ENCODE measurements around the gene HGFAC. TPM values are rescaled to one million over a fixed set of nuclear protein-coding genes. Genes with fewer than 3 reads are reported as not detected.

Gene HGFAC
- total RNA-seq, 1 donor from 2014 or later, result 1.0 TPM

DNA sequence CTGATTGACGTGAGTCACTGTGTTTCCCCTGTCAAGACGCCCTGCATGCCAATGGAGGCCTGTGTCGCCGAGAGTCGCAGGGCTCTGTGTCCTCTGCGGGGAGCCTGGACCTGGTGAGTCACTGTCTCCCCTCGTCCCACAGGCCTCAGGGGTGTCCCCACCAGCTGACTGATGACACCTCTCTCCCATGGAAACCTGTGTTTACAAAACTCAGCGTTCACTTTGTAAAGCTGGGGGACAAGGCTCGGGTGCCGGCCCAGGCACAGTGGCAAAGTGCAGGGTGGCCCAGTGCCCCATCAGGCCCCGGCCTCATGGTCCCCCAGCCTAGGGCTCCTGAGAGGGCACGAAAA, 21.2 kb upstream of the HGFAC start:
- Histone ChIP-seq H3K9me3 (no peaks in the 10 kb centered on the region), H3K4me1 (no peaks in the 10 kb centered on the region), H3K36me3 (peaks cover 83% of the 10 kb centered on the region), H3K4me3 (no peak overlapping the region), H3K27me3 (ENCODE audit: low read depth) (no peaks in the 10 kb centered on the region), H3K27ac (no peak overlapping the region)
- DNase-seq (peak; percentile 39), ATAC-seq (no peak)
- TF ChIP-seq, protein P1, sequence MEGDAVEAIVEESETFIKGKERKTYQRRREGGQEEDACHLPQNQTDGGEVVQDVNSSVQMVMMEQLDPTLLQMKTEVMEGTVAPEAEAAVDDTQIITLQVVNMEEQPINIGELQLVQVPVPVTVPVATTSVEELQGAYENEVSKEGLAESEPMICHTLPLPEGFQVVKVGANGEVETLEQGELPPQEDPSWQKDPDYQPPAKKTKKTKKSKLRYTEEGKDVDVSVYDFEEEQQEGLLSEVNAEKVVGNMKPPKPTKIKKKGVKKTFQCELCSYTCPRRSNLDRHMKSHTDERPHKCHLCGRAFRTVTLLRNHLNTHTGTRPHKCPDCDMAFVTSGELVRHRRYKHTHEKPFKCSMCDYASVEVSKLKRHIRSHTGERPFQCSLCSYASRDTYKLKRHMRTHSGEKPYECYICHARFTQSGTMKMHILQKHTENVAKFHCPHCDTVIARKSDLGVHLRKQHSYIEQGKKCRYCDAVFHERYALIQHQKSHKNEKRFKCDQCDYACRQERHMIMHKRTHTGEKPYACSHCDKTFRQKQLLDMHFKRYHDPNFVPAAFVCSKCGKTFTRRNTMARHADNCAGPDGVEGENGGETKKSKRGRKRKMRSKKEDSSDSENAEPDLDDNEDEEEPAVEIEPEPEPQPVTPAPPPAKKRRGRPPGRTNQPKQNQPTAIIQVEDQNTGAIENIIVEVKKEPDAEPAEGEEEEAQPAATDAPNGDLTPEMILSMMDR (IDR thresholded peaks at IDR 0.05), result no peak
- intact Hi-C loops (cut with DNase I), result no loop called here

DNA sequence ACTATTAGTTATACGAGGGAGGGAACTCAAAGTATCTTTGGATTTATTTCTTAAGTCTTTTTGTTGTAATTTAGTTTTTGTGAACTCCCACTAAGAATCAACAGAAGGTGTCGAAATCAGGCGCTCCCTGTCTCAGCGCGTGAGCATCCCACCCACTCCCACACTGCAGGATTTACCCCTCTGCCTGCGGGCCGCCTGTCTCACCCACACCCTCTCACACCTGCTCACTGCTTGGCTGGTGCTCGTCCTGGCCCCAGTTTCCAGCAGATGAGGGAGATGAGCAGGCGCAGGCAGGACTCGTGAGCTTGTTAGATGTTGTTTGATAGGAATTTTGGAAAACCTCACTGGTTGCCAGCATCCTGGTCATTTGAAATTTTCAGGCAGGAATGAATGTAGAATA, 20.8 kb upstream of the HGFAC start:
- Histone ChIP-seq H3K4me3 (no peak overlapping the region), H3K27ac (no peak overlapping the region), H3K4me1 (no peaks in the 10 kb centered on the region), H3K27me3 (ENCODE audit: low read depth) (no peaks in the 10 kb centered on the region), H3K36me3 (peaks cover 79% of the 10 kb centered on the region), H3K9me3 (no peaks in the 10 kb centered on the region)
- ATAC-seq (no peak), DNase-seq (peak; percentile 22)
- TF ChIP-seq, protein P1 (IDR thresholded peaks at IDR 0.05), result no peak
- intact Hi-C loops (cut with DNase I), result no loop called here

DNA sequence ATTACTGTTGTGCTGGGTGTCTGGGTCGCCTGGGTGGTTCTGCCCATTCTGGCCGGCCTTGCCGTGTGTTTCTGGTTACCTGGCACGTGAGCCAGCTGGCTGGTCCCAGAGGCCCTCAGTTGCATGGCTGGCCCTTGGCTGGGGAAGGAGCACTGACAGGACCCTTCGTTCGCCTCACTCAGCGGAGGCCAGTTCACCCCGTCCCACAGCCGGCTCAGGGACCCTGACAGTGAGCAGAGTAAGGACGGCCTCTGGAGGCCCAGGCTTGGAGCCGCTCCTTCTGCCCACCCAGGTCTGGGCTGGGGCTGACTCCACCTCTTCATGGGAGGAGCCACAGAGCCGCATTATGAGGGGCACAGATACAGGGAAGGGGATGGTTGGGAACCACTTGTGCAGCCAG, 20.3 kb upstream of the HGFAC start:
- Histone ChIP-seq H3K36me3 (peaks cover 77% of the 10 kb centered on the region), H3K4me1 (no peaks in the 10 kb centered on the region), H3K9me3 (no peaks in the 10 kb centered on the region), H3K4me3 (no peak overlapping the region), H3K27ac (no peak overlapping the region), H3K27me3 (ENCODE audit: low read depth) (no peaks in the 10 kb centered on the region)
- intact Hi-C loops (cut with DNase I), result no loop called here
- TF ChIP-seq, protein P1 (IDR thresholded peaks at IDR 0.05), result no peak
- peak; percentile 36 for DNase-seq
- no peak for ATAC-seq

DNA sequence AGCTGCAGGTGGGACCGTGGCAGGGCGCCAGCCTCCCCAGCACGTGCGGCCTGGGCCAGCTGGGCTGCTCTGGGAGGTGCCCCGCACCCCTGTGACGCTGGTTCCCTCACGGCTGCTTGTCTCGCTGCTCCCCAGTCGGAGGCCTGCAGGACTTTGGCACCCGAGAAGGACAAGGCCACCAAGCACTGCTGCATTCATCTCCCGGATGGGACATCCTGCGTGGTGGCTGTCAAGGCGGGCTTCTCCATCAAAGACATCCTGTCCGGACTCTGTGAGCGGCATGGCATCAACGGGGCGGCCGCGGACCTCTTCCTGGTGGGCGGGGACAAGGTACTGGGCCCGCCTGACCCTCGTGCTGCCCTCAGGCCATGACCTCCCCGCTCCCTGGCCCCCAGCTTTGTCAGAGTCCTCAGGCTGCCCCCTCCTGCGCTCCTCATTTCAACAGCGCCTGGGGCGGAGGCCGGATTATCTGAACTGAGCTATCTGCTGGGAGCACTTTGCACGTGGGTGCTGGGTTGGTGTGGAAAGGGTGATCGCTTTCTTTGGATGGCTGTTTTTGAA, 19.4 kb upstream of the HGFAC start:
- H3K4me3 ChIP-seq, result no peak overlapping the region
- H3K27ac ChIP-seq, result no peak overlapping the region
- H3K4me1 ChIP-seq, result no peaks in the 10 kb centered on the region
- TF ChIP-seq, protein P1 (IDR thresholded peaks at IDR 0.05), result no peak
- ATAC-seq (no peak), DNase-seq (peak; percentile 39)
- peaks cover 77% of the 10 kb centered on the region for H3K36me3 ChIP-seq
- no peaks in the 10 kb centered on the region for H3K27me3 ChIP-seq (ENCODE audit: low read depth)
- intact Hi-C loops (cut with DNase I), result no loop called here
- H3K9me3 ChIP-seq, result no peaks in the 10 kb centered on the region

DNA sequence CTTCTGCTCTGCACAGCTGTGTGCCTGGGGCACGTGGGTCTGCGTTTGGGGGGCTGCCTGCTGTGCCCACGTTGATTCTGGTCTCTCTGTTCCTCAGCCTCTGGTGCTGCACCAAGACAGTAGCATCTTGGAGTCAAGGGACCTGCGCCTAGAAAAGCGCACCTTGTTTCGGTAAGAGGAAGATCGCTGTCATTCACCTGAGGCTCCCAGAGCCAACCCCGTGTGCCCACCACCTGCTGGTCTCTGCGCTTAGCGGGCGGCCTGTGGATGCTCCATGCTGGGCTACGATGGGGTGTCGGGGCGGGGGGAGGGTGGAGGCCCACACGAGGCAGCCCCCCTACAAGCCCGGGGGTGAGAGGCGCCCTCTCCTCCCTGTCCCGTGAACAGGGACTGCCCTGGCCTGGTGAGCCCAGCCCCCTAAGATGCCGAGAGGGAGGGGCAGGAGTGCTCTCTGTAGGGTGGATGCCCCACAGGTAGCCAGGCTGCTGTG, 18.9 kb upstream of the HGFAC start:
- Histone ChIP-seq H3K27ac (no peak overlapping the region), H3K36me3 (peaks cover 77% of the 10 kb centered on the region), H3K4me1 (no peaks in the 10 kb centered on the region), H3K27me3 (ENCODE audit: low read depth) (no peaks in the 10 kb centered on the region), H3K9me3 (no peaks in the 10 kb centered on the region), H3K4me3 (no peak overlapping the region)
- TF ChIP-seq, protein P1 (IDR thresholded peaks at IDR 0.05), result no peak
- DNase-seq (peak; percentile 43), ATAC-seq (no peak)
- intact Hi-C loops (cut with DNase I), result no loop called here
